Endometrium (tissue), 2 donors: ENCODE results near the gene RFX5.
"Not testable (repeated sequence)": the region's sequence is repeated elsewhere in the genome, so short reads cannot be mapped to it uniquely, and the experiment has no call there.

Source experiments
- FAIRE-seq: peaks from 2 replicates; lab custom pipeline; 2012; peaks lifted over from hg19 to GRCh38; lab: Jason Lieb, UNC
- donor health status: control.
- donor health status: control.

Gene RFX5

GRCh38 chr1:151362308-151363155 is 15.5 kb upstream of the RFX5 start:
- no peak for FAIRE-seq

GRCh38 chr1:151361883-151362282 is 14.8 kb upstream of the RFX5 start:
- FAIRE-seq: no peak

- FAIRE-seq: no peak
These were observed 9.6 kb upstream of the RFX5 start for GRCh38 chr1:151356696-151357095.

GRCh38 chr1:151352021-151352718 is 5.1 kb upstream of the RFX5 start:
- FAIRE-seq: no peak

GRCh38 chr1:151350323-151350722 is 3.3 kb upstream of the RFX5 start:
- not testable (repeated sequence) for FAIRE-seq

GRCh38 chr1:151347523-151348246 is 633 bp upstream of the RFX5 start:
- FAIRE-seq: no peak

- no peak for FAIRE-seq
These were observed 827 bp downstream of the RFX5 start for GRCh38 chr1:151346082-151346768.

- no peak for FAIRE-seq
These were observed 2.8 kb downstream of the RFX5 start for GRCh38 chr1:151344291-151344690.

- no peak for FAIRE-seq
These were observed 3.5 kb downstream of the RFX5 start for GRCh38 chr1:151343587-151343986.

- no peak for FAIRE-seq
These were observed 4.5 kb downstream of the RFX5 start for GRCh38 chr1:151342569-151342968.

- FAIRE-seq: no peak
These were observed 5.0 kb downstream of the RFX5 start for GRCh38 chr1:151342021-151342420.

GRCh38 chr1:151340870-151341754 is 5.9 kb downstream of the RFX5 start:
- peak; percentile 31 for FAIRE-seq

GRCh38 chr1:151336556-151336955 is 10.5 kb downstream of the RFX5 start:
- peak; percentile 45 for FAIRE-seq

GRCh38 chr1:151334822-151335221 is 12.2 kb downstream of the RFX5 start:
- no peak for FAIRE-seq

- no peak for FAIRE-seq
These were observed 19.0 kb downstream of the RFX5 start for GRCh38 chr1:151327903-151328674.

GRCh38 chr1:151327223-151327902 is 19.7 kb downstream of the RFX5 start, which contains the start of gene PI4KB:
PI4KB (minus strand) TSS chr1:151327416; CDS start chr1:151316481, 10,935 bp downstream.
- peak; percentile 89 for FAIRE-seq

- FAIRE-seq: no peak
These were observed 20.3 kb downstream of the RFX5 start for GRCh38 chr1:151326619-151327222.

- no peak for FAIRE-seq
These were observed 21.2 kb downstream of the RFX5 start for GRCh38 chr1:151325646-151326429.
